Type B pancreatic cell (in vitro differentiated cells): ENCODE results near the gene NUP58. TPM values are rescaled to one million over a fixed set of nuclear protein-coding genes. Genes with fewer than 3 reads are reported as not detected.

Experiments used
- DNase-seq: peaks from one replicate; pipeline ENCODE4 v3.0.0; 2021; ENCODE audit warnings: mixed read lengths; ENCODE audit not compliant: unreplicated experiment; ENCODE audit errors: extremely low spot score
- H3K27ac Mint-ChIP-seq: 2 replicates; pipeline ENCODE4 v1.8.0; 2021; ENCODE audit warnings: mild to moderate bottlenecking, mixed read lengths
- H3K27me3 Mint-ChIP-seq: 2 replicates; pipeline ENCODE4 v1.8.0; 2021; ENCODE audit warnings: mixed read lengths
- H3K36me3 Mint-ChIP-seq: 2 replicates; pipeline ENCODE4 v1.8.0; 2021; ENCODE audit warnings: mixed read lengths
- H3K4me1 Mint-ChIP-seq: one replicate; pipeline ENCODE4 v1.8.0; 2021; ENCODE audit warnings: mixed read lengths; ENCODE audit not compliant: unreplicated experiment
- H3K4me3 Mint-ChIP-seq: 2 replicates; pipeline ENCODE4 v1.8.0; 2021; ENCODE audit warnings: mild to moderate bottlenecking, mixed read lengths
- H3K9me3 Mint-ChIP-seq: 2 replicates; pipeline ENCODE4 v1.8.0; 2021; ENCODE audit warnings: mixed read lengths
- total RNA-seq: library from RNA; stranded (reverse); gene quantifications from 2 replicates; pipeline ENCODE4 v1.2.1, GENCODE V29; 2021; ENCODE audit warnings: low replicate concordance
- TF ChIP-seq, protein P1 (sequence below): fragments of 200-600 bp; sonication (generic); conservative IDR thresholded peaks from 2 replicates; pipeline ENCODE4 v1.5.0; 2021; ENCODE audit warnings: antibody characterized with exemption, mild to moderate bottlenecking

Gene NUP58
- total RNA-seq, 1 donor from 2014 or later = 56.2 TPM

DNA sequence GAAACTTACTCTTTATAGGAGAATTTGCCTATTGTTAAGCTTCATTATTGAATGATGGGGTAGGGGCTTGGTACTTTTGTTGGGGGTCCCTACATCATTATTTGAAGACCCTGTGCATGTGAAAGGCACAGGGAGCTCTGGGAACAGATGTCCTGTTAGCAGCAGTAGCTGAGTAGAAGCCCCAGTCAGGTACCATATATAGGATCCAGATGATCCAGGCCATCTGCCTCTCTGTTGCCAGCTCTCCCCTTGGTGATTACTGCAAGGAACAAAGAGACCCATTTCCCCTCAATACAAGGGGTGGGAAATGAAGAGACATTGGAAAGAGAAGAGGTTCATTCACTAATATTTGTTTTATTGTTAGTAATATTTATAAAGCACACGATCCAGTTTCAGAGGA lies 9.7 kb upstream of the NUP58 start:
- TF ChIP-seq, protein P1, sequence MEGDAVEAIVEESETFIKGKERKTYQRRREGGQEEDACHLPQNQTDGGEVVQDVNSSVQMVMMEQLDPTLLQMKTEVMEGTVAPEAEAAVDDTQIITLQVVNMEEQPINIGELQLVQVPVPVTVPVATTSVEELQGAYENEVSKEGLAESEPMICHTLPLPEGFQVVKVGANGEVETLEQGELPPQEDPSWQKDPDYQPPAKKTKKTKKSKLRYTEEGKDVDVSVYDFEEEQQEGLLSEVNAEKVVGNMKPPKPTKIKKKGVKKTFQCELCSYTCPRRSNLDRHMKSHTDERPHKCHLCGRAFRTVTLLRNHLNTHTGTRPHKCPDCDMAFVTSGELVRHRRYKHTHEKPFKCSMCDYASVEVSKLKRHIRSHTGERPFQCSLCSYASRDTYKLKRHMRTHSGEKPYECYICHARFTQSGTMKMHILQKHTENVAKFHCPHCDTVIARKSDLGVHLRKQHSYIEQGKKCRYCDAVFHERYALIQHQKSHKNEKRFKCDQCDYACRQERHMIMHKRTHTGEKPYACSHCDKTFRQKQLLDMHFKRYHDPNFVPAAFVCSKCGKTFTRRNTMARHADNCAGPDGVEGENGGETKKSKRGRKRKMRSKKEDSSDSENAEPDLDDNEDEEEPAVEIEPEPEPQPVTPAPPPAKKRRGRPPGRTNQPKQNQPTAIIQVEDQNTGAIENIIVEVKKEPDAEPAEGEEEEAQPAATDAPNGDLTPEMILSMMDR = no peak
- no peak overlapping the region for H3K4me3 Mint-ChIP-seq
- H3K36me3 Mint-ChIP-seq = no peaks in the 10 kb centered on the region
- H3K27me3 Mint-ChIP-seq = peaks cover 34% of the 10 kb centered on the region
- no peaks in the 10 kb centered on the region for H3K4me1 Mint-ChIP-seq
- H3K9me3 Mint-ChIP-seq = no peaks in the 10 kb centered on the region
- H3K27ac Mint-ChIP-seq = no peak overlapping the region
- no peak for DNase-seq

DNA sequence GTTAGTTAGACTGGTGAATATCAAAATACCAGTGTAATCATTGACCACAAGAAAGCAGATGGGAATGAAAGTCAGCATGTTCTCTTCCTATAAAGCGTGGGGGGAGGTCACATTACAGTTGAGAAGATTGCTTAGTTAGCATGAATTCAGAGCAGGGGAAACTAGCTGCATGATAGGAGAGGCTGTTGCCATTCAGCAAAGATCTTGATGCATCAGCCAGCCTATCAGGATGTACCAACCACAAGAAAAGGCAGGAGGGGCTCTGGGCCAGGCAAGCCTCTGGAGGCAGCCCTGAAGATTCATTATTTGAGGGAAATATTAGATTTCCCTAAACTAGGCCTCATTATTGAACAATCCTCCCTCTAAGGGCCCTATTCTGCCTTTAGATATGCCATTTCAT lies 9.1 kb upstream of the NUP58 start:
- no peaks in the 10 kb centered on the region for H3K4me1 Mint-ChIP-seq
- no peaks in the 10 kb centered on the region for H3K9me3 Mint-ChIP-seq
- no peak overlapping the region for H3K4me3 Mint-ChIP-seq
- H3K27ac Mint-ChIP-seq = no peak overlapping the region
- peaks cover 41% of the 10 kb centered on the region for H3K27me3 Mint-ChIP-seq
- H3K36me3 Mint-ChIP-seq = no peaks in the 10 kb centered on the region
- TF ChIP-seq, protein P1 = no peak
- DNase-seq = no peak

DNA sequence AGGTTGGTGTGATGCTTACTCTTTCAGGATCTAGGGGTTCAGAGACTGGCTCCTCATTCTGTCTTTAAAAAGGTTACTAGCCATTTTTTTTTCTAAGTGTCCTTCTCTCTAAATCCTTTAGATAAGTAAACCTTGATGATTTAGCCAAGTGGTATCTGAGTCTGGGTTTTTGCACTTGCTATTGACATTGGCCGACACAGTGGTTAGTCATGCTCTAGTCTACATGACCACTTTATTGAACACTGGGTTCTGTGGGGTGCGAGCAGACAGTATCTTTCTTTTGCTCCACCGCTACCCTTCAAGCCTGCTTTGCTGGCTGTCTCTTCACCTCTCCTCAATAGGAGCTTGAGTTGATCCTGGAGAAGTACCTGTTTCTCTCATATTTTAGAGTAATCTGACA lies 6.2 kb upstream of the NUP58 start:
- DNase-seq = no peak
- Mint-ChIP-seq H3K36me3 (no peaks in the 10 kb centered on the region), H3K4me3 (no peak overlapping the region), H3K27ac (peak overlapping the region; percentile 82), H3K27me3 (peaks cover 39% of the 10 kb centered on the region), H3K4me1 (no peaks in the 10 kb centered on the region), H3K9me3 (no peaks in the 10 kb centered on the region)
- TF ChIP-seq, protein P1 = no peak

DNA sequence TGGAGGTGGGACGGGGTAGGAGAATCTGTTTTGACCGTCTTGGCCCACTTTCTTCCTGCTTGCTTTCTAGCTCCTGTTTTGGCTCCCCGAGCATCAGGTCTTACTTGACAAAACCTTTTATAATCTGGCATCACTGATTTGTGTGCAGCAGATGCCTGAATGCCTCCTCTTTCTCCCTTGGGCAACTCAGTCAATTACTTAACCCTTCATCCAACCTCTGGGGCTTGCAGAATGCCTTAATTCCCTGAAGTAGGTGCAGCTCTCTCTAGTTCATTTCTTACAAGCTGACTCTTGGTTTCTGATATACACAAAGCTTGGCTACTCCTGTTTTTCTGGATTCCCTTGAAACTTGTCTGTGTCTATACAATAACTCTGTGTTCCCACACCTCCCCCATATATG lies 5.7 kb upstream of the NUP58 start:
- H3K27me3 Mint-ChIP-seq = peaks cover 36% of the 10 kb centered on the region

DNA sequence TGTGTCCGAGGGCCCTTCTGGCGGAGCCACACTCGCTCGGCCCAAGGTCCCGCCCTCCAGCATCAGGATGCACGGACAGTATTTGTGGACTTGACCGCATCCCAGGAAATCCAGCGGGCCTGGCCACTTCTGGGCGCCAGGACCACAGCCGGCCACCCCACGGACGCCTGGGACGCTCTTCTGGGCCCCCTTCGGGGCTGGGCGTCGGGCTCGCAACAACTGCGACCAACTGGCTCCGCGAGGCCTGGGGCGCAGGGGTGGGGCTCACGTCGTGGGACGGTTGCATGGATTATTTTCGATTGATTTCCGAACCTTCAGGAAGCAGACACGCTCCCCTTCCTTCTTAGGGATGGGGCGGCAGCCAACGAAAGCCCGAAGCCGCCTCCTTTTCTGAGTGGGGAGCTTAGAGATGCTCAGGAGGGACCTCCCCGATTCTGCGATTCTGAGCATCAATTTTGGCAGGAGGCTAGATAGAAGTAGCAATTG lies 521 bp upstream of the NUP58 start:
- Mint-ChIP-seq H3K36me3 (peaks cover 7% of the 10 kb centered on the region), H3K9me3 (no peaks in the 10 kb centered on the region), H3K4me3 (peak overlapping the region; percentile 95), H3K4me1 (peaks cover 19% of the 10 kb centered on the region), H3K27ac (peak overlapping the region; percentile 91), H3K27me3 (peaks cover 24% of the 10 kb centered on the region)
- no peak for DNase-seq
- TF ChIP-seq, protein P1 = no peak

More for the DNA sequence above, 5.7 kb upstream of the NUP58 start:
- Mint-ChIP-seq H3K27ac (peak overlapping the region; percentile 82), H3K4me3 (no peak overlapping the region), H3K4me1 (no peaks in the 10 kb centered on the region), H3K36me3 (no peaks in the 10 kb centered on the region), H3K9me3 (no peaks in the 10 kb centered on the region)
- TF ChIP-seq, protein P1 = no peak
- DNase-seq = no peak

DNA sequence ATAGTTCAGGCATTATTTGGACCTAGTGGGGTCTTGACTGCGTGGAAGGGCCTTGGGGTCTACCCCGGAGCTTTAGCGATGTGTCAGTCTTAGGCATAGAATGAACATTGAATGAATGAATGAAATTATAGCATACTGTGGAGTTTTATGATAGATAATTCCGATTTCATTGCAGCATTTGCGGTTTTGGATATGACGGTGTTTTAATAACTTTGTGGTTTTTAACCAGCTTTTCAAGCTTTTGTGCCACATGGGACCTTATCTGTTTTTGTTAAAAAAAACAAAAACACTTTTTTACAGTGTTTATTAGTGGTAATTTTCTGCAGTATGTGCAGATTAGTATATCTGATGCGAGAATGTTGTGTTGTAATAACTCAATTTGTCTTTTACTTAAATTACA lies 696 bp downstream of the NUP58 start:
- peaks cover 15% of the 10 kb centered on the region for H3K27me3 Mint-ChIP-seq
- no peak for DNase-seq

More for the DNA sequence above, 696 bp downstream of the NUP58 start:
- H3K36me3 Mint-ChIP-seq = peaks cover 7% of the 10 kb centered on the region
- H3K4me1 Mint-ChIP-seq = peaks cover 23% of the 10 kb centered on the region
- peak overlapping the region; percentile 91 for H3K27ac Mint-ChIP-seq
- H3K9me3 Mint-ChIP-seq = no peaks in the 10 kb centered on the region
- TF ChIP-seq, protein P1 = no peak
- H3K4me3 Mint-ChIP-seq = peak overlapping the region; percentile 95
